K562 (cell line): Measurements from ENCODE around the gene TMEM187. TPM values are rescaled to one million over a fixed set of nuclear protein-coding genes. Genes with fewer than 3 reads are reported as not detected.
A peak's percentile ranks its signal among the peaks of the same experiment; 100 is the strongest.

Experiments
- ATAC-seq: fragments of 200-7000 bp; cut with Tn5 transposase; 3 replicates; pipeline ENCODE4 v1.9.1; 2020; ENCODE audit warnings: moderate library complexity
- BruUV-seq: library from RNA; stranded (reverse); fragments of 400-500 nt; replicated peaks from 2 replicates; lab custom pipeline; 2021; lab: Mats Ljungman, UMichigan
- CTCF ChIA-PET: fragments of 300-600 bp; formaldehyde crosslinking; extraction: SDS; loops from one replicate; lab custom pipeline; 2021; ENCODE audit warnings: low intra/inter-chr PET ratio; lab: Yijun Ruan, JAX
- POLR2A ChIA-PET: fragments of 300-600, 350-650 bp; sonication (Branson Sonifier 250); formaldehyde crosslinking; extraction: SDS; loops from one replicate; lab custom pipeline; 2021; ENCODE audit warnings: antibody characterized with exemption, inconsistent platforms; lab: Yijun Ruan, JAX
- DNase-seq, 4 experiments: peaks; one replicate each; pipeline versions ENCODE4 v3.0.0 to v3.0.0-alpha.2; 2011 to 2018; ENCODE audit warnings: low spot score in 3 of 4, mixed read lengths in 3 of 4; ENCODE audit errors: extremely low read depth in 1 of 4
- FAIRE-seq: peaks from 2 replicates; lab custom pipeline; 2011; peaks lifted over from hg19 to GRCh38; lab: Jason Lieb, UNC
- H2AFZ ChIP-seq: 2 replicates; pipeline ENCODE4 v1.6.0; 2011; ENCODE audit warnings: low read depth, low read length, control low read depth, inconsistent platforms
- H3K27ac ChIP-seq: fragments of 200-600 bp; 3 replicates; pipeline ENCODE4 v1.8.0; 2011; ENCODE audit warnings: low read depth, mild to moderate bottlenecking, control low read depth, inconsistent platforms, low read length, moderate library complexity, mixed read lengths; ENCODE audit errors: extremely low read depth
- H3K27me3 ChIP-seq, 2 experiments: fragments of 300-600 bp in 1 of 2; 2 replicates in 1 of 2; 3 replicates in 1 of 2; pipeline versions ENCODE4 v1.6.0 to v1.8.0; 2011; ENCODE audit warnings: inconsistent platforms in 2 of 2, low read length in 2 of 2, mild to moderate bottlenecking in 1 of 2, mixed read lengths in 1 of 2, moderate library complexity in 1 of 2; ENCODE audit not compliant: control insufficient read depth in 2 of 2, insufficient read depth in 2 of 2
- H3K36me3 ChIP-seq: fragments of 300-600 bp; 3 replicates; pipeline ENCODE4 v1.8.0; 2011; ENCODE audit warnings: mild to moderate bottlenecking, low read length, inconsistent platforms; ENCODE audit not compliant: control insufficient read depth, insufficient read depth
- H3K4me1 ChIP-seq, 2 experiments: fragments of 200-600 bp in 1 of 2; replicated peaks in 1 of 2; 2 replicates in 1 of 2; 3 replicates in 1 of 2; pipeline versions ENCODE4 v1.5.1 to v1.8.0; 2011; ENCODE audit warnings: inconsistent platforms in 2 of 2, low read length in 2 of 2, mild to moderate bottlenecking in 1 of 2, mixed read lengths in 1 of 2, moderate library complexity in 1 of 2; ENCODE audit not compliant: control insufficient read depth in 2 of 2, insufficient read depth in 2 of 2
- H3K4me2 ChIP-seq: 2 replicates; pipeline ENCODE4 v1.6.1; 2011; ENCODE audit warnings: low read length, control low read depth, inconsistent platforms, mixed read lengths; ENCODE audit not compliant: insufficient read depth
- H3K4me3 ChIP-seq: fragments of 200-600 bp; sonication (generic), shearing (Covaris generic); 2 replicates; pipeline ENCODE4 v1.5.1; 2016; ENCODE audit warnings: control low read depth, inconsistent platforms
- H3K79me2 ChIP-seq: fragments of 200-600 bp; 3 replicates; pipeline ENCODE4 v1.8.0; 2011; ENCODE audit warnings: low read length, inconsistent platforms; ENCODE audit not compliant: control insufficient read depth, insufficient read depth
- H3K9ac ChIP-seq, 2 experiments: 2 replicates each; pipeline versions ENCODE4 v1.6.0 to v1.6.1; 2011; ENCODE audit warnings: low read depth in 2 of 2, low read length in 2 of 2, control low read depth in 1 of 2, inconsistent platforms in 1 of 2, mild to moderate bottlenecking in 1 of 2, mixed read lengths in 1 of 2; ENCODE audit not compliant: insufficient read depth in 1 of 2
- H3K9me1 ChIP-seq: one replicate; pipeline ENCODE4 v1.6.0; 2011; ENCODE audit warnings: inconsistent platforms, mild to moderate bottlenecking, low read length, moderate library complexity; ENCODE audit not compliant: control insufficient read depth, insufficient read depth
- H3K9me3 ChIP-seq: replicated peaks from 2 replicates; pipeline ENCODE4 v1.5.1; 2011; ENCODE audit warnings: low read depth, low read length, inconsistent platforms; ENCODE audit not compliant: control insufficient read depth, insufficient read depth
- H4K20me1 ChIP-seq: replicated peaks from 2 replicates; pipeline ENCODE4 v1.6.1; 2011; ENCODE audit warnings: low read length, inconsistent platforms, mixed read lengths; ENCODE audit not compliant: control insufficient read depth, insufficient read depth
- EP400 ChIP-seq: fragments of 450-650 bp; IDR thresholded peaks from 2 replicates; pipeline ENCODE4 v1.6.1; 2017; ENCODE audit warnings: antibody characterized with exemption, mild to moderate bottlenecking, moderate library complexity
- SMC3 ChIP-seq: conservative IDR thresholded peaks from 2 replicates; pipeline ENCODE4 v1.6.1; 2011; ENCODE audit warnings: low read depth, low read length, improper control_type of control experiment; ENCODE audit not compliant: insufficient read depth
- WGBS: fragments of 100-300 bp; shearing (Covaris generic); methylation state at CpG from one replicate; pipeline ENCODE4 v1.1.6; 2016; ENCODE audit warnings: low coverage, mixed read lengths; ENCODE audit not compliant: insufficient coverage; ENCODE audit errors: missing lambda C conversion rate; 5-methylcytosine and 5-hydroxymethylcytosine counted together
- in situ Hi-C: fragments of 300-500 bp; cut with MboI; formaldehyde crosslinking; loops from 4 replicates; pipeline ENCODE4 v1.15.0; 2018; ENCODE audit warnings: inconsistent platforms, mixed read lengths
- intact Hi-C: fragments of 100-400 bp; cut with micrococcal nuclease; formaldehyde crosslinking; loops from 2 replicates; pipeline ENCODE4 v1.14.2; 2022
- polyA plus RNA-seq, 8 experiments: library from polyadenylated mRNA; depleted of rRNA in 4 of 8; stranded (reverse) in 5 of 8; unstranded in 3 of 8; fragments of >200 nt; fragmentation: Nextera tagmentation in 2 of 8; fragmentation: Illumina TruSeq in 1 of 8; extraction: Ambion mirVana in 2 of 8; extraction: Trizol in 1 of 8; gene quantifications; 2 replicates each; pipeline versions ENCODE4 v1.2.1 to v1.2.3, GENCODE V29; 2011 to 2014; ENCODE audit warnings: inconsistent platforms in 1 of 8, missing spikeins in 1 of 8
- total RNA-seq, 7 experiments: library from RNA; depleted of rRNA in 6 of 7; stranded (reverse); fragments of >200 nt in 6 of 7; fragmentation: Illumina TruSeq in 2 of 7; extraction: Trizol in 2 of 7; gene quantifications; 2 replicates each; pipeline versions ENCODE4 v1.2.1 to v1.2.3, GENCODE V29; 2011 to 2021; ENCODE audit warnings: low replicate concordance in 1 of 7
- TF ChIP-seq, protein P1 (sequence below): fragments of 450-650 bp; IDR thresholded peaks from 2 replicates; pipeline ENCODE4 v1.6.1; 2017; ENCODE audit warnings: antibody characterized with exemption, mild to moderate bottlenecking
- TF ChIP-seq, protein P2 (sequence below), 2 experiments: fragments of 450-650 bp; formaldehyde crosslinking in 1 of 2; IDR thresholded peaks; 2 replicates each; pipeline versions ENCODE4 v1.4.0 to v1.6.1; 2014 to 2020; ENCODE audit warnings: mild to moderate bottlenecking in 2 of 2, borderline replicate concordance in 1 of 2, low read depth in 1 of 2

Gene TMEM187
- total and polyA plus RNA-seq, 9 of the 15 experiments (the other 6 are each of a cell fraction or from before 2014, with no cell fraction given), result 0.13 to 6.4 (median 1.6) TPM

DNA sequence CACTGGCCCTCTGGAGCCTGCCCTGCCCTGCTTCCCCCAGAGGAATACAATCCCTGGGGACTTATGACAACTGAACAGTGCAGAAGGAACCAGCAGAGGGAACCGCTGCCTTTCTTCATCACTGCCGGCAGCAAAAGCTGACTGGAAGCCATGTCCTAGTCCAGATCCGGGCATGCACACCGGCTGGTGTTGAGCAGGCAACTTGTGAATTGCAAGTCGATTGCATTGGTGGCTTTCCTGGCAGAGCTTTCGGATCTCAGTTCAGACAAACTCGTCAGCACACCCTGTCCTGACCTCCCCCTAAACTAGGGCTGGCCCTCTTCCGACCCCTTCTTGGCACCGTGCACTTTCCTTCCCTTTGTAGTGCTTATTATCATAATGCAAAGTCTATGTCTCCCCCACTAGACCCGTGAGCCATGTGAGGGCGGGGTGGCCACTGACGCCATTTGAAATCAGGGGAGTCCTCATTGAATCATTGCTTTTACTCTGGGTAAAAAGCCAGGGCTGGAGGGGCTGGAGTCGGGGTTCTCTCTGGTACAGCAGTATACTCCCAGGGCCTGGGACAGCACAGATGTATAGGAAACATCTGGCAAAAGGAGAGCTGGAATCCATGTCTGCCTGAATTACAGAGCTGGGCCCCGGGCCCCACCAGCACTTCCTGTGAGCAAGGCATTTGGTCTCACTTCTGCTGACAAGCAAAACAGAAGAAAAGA, 48.2 kb upstream of the TMEM187 start:
- intact Hi-C loops (loop anchor here (1.0 kb wide), 1 partner anchor 23 kb away; no protein-coding TSS in a partner anchor), in situ Hi-C loops (no loop called here)
- peak overlapping the region; percentile 54; the same call in 1 of the 2 replicates for H2AFZ ChIP-seq
- peaks cover 17% of the 10 kb centered on the region; the same call in 2 of the 3 replicates for H3K36me3 ChIP-seq
- peak overlapping the region; percentile 97 for H3K4me2 ChIP-seq
- H3K4me3 ChIP-seq, result no peak overlapping the region; the same call in 1 of the 2 replicates
- peak overlapping the region; percentile 98; the same call in 2 of the 3 replicates for H3K27ac ChIP-seq
- peak overlapping the region; percentile 93 to 96 for H3K9ac ChIP-seq
- H3K27me3 ChIP-seq, result no peaks in the 10 kb centered on the region
- no TSS peak for BruUV-seq
- POLR2A ChIA-PET, result interaction anchor here (0.5 to 2.1 kb wide), 9 partner anchors 11 to 130 kb away, joined by 3 to 7 read pairs (median 4); partner anchors contain the start of genes IDH3G, RENBP and SSR4
- ATAC-seq (peak; percentile 6; the same call in 2 of the 3 replicates), DNase-seq (peak in 2 of 4 experiments; percentile 41 to 72), FAIRE-seq (peak; percentile 55)
- H3K9me3 ChIP-seq, result no peaks in the 10 kb centered on the region
- H3K79me2 ChIP-seq, result peaks cover 47% of the 10 kb centered on the region
- CTCF ChIA-PET, result interaction anchor here (1.3 kb wide), 1 partner anchor 23 kb away, joined by 3 read pairs; no protein-coding TSS in a partner anchor
- 13% methylated on average over 13 of the region's 14 CpGs for WGBS
- H3K9me1 ChIP-seq, result no peaks in the 10 kb centered on the region
- peaks cover 22 to 58% of the 10 kb centered on the region in 2 experiments; a peak in 4 of 5 replicates for H3K4me1 ChIP-seq
- no peaks in the 10 kb centered on the region for H4K20me1 ChIP-seq
- TF ChIP-seq, protein P1, sequence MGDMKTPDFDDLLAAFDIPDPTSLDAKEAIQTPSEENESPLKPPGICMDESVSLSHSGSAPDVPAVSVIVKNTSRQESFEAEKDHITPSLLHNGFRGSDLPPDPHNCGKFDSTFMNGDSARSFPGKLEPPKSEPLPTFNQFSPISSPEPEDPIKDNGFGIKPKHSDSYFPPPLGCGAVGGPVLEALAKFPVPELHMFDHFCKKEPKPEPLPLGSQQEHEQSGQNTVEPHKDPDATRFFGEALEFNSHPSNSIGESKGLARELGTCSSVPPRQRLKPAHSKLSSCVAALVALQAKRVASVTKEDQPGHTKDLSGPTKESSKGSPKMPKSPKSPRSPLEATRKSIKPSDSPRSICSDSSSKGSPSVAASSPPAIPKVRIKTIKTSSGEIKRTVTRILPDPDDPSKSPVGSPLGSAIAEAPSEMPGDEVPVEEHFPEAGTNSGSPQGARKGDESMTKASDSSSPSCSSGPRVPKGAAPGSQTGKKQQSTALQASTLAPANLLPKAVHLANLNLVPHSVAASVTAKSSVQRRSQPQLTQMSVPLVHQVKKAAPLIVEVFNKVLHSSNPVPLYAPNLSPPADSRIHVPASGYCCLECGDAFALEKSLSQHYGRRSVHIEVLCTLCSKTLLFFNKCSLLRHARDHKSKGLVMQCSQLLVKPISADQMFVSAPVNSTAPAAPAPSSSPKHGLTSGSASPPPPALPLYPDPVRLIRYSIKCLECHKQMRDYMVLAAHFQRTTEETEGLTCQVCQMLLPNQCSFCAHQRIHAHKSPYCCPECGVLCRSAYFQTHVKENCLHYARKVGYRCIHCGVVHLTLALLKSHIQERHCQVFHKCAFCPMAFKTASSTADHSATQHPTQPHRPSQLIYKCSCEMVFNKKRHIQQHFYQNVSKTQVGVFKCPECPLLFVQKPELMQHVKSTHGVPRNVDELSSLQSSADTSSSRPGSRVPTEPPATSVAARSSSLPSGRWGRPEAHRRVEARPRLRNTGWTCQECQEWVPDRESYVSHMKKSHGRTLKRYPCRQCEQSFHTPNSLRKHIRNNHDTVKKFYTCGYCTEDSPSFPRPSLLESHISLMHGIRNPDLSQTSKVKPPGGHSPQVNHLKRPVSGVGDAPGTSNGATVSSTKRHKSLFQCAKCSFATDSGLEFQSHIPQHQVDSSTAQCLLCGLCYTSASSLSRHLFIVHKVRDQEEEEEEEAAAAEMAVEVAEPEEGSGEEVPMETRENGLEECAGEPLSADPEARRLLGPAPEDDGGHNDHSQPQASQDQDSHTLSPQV, result peak; percentile 42; the same call in 1 of the 2 replicates
- TF ChIP-seq, protein P2, sequence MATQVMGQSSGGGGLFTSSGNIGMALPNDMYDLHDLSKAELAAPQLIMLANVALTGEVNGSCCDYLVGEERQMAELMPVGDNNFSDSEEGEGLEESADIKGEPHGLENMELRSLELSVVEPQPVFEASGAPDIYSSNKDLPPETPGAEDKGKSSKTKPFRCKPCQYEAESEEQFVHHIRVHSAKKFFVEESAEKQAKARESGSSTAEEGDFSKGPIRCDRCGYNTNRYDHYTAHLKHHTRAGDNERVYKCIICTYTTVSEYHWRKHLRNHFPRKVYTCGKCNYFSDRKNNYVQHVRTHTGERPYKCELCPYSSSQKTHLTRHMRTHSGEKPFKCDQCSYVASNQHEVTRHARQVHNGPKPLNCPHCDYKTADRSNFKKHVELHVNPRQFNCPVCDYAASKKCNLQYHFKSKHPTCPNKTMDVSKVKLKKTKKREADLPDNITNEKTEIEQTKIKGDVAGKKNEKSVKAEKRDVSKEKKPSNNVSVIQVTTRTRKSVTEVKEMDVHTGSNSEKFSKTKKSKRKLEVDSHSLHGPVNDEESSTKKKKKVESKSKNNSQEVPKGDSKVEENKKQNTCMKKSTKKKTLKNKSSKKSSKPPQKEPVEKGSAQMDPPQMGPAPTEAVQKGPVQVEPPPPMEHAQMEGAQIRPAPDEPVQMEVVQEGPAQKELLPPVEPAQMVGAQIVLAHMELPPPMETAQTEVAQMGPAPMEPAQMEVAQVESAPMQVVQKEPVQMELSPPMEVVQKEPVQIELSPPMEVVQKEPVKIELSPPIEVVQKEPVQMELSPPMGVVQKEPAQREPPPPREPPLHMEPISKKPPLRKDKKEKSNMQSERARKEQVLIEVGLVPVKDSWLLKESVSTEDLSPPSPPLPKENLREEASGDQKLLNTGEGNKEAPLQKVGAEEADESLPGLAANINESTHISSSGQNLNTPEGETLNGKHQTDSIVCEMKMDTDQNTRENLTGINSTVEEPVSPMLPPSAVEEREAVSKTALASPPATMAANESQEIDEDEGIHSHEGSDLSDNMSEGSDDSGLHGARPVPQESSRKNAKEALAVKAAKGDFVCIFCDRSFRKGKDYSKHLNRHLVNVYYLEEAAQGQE (IDR thresholded peaks at IDR 0.05; ENCODE audit: borderline replicate concordance), result peak; percentile 56; the same call in 1 of the 2 replicates
- TF ChIP-seq, protein P2 (CRISPR knock-in tag; IDR thresholded peaks at IDR 0.05; ENCODE audit: low read depth), result no peak
- TF ChIP-seq SMC3, result 0 out of 2 replicates have a peak, but pooled peaks have one; percentile 32
- peak; percentile 24; the same call in 1 of the 2 replicates for TF ChIP-seq EP400
